Large intestine (tissue), 3 donors: ENCODE measurements around the gene TBC1D19. TPM values are rescaled to one million over a fixed set of nuclear protein-coding genes. Genes with fewer than 3 reads are reported as not detected.

Source experiments
- DNase-seq, 2 donors: peaks; one replicate each; pipeline versions ENCODE4 v3.0.0 to v3.0.0-alpha.2; 2013
- H3K27ac ChIP-seq: one replicate; pipeline ENCODE4 v1.5.1; 2013; ENCODE audit warnings: low read length
- H3K27me3 ChIP-seq: 2 replicates; pipeline ENCODE4 v1.6.1; 2013; ENCODE audit warnings: low read length; ENCODE audit not compliant: control insufficient read depth, insufficient read depth
- H3K36me3 ChIP-seq: 2 replicates; pipeline ENCODE4 v1.6.1; 2013; ENCODE audit warnings: low read length; ENCODE audit not compliant: control insufficient read depth, insufficient read depth
- H3K4me1 ChIP-seq: one replicate; pipeline ENCODE4 v1.6.1; 2013; ENCODE audit warnings: low read length; ENCODE audit not compliant: control insufficient read depth, insufficient read depth
- H3K4me3 ChIP-seq: one replicate; pipeline ENCODE4 v1.5.1; 2013; ENCODE audit warnings: low read length
- H3K9me3 ChIP-seq: one replicate; pipeline ENCODE4 v1.6.1; 2013; ENCODE audit warnings: mild to moderate bottlenecking, low read depth, low read length, moderate library complexity; ENCODE audit not compliant: control insufficient read depth
- WGBS: methylation state at CpG from one replicate; pipeline ENCODE4 v1.1.5; 2013; ENCODE audit warnings: low lambda C conversion rate; ENCODE audit not compliant: insufficient coverage; 5-methylcytosine and 5-hydroxymethylcytosine counted together
- polyA plus RNA-seq: library from polyadenylated mRNA; unstranded; fragments of 120-200 nt; gene quantifications from one replicate; pipeline ENCODE4 v1.2.1, GENCODE V29; 2013

TBC1D19 gene
- polyA plus RNA-seq, 1 donor, result 8.6 TPM

DNA sequence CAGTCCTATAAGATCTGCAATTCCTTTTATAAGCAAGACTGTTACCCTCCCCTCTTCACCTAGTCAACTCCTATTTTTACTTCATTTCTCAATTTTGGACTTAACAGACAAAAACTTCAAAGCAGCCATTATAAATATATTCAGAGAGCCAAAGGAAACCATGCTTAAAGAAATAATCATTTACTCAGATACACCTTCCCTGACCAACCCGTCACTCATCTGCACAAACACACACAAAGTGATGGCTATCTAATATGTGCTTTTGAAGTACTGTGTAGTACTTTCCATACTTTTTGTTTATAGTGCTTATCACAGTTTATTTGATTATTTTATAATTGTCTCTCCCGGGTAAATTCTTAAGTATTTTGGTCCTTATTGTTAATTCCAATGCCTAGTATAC, 117.2 kb downstream of the TBC1D19 start:
- no peak for DNase-seq
- 33% methylated on average over 1 of the region's 2 CpGs for WGBS
- Histone ChIP-seq H3K27me3 (no peaks in the 10 kb centered on the region), H3K36me3 (no peaks in the 10 kb centered on the region), H3K9me3 (no peaks in the 10 kb centered on the region), H3K27ac (no peak overlapping the region), H3K4me3 (no peak overlapping the region), H3K4me1 (no peaks in the 10 kb centered on the region)

DNA sequence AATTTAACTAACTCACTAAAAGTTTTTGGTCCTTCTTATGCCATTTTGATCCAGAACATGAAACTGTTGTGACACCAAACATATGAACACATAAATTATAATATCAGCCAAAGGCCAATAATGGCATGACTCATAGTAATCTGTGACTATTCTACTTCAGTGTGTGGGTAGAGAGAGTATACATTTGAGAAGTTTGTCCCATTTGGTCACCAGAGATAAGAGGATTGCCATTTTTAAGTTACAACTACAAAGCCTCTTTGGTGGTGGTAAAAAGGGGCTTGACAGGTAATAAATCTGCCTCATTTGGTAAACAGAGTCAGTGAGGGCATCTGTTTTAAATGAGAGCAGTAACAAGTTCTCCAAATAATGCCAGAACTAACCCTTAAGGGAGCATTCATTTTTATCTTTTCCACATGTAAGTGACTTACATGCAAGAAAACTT, 117.9 kb downstream of the TBC1D19 start:
- Histone ChIP-seq H3K36me3 (no peaks in the 10 kb centered on the region), H3K9me3 (no peaks in the 10 kb centered on the region), H3K4me1 (no peaks in the 10 kb centered on the region), H3K4me3 (no peak overlapping the region), H3K27ac (no peak overlapping the region), H3K27me3 (no peaks in the 10 kb centered on the region)
- DNase-seq, result no peak

- DNase-seq, result no peak
- Histone ChIP-seq H3K27ac (no peak overlapping the region), H3K4me1 (no peaks in the 10 kb centered on the region), H3K4me3 (no peak overlapping the region), H3K9me3 (no peaks in the 10 kb centered on the region), H3K27me3 (no peaks in the 10 kb centered on the region), H3K36me3 (no peaks in the 10 kb centered on the region)
- WGBS, result 83% methylated on average over 1 of the region's 1 CpG
These were observed 123.5 kb downstream of the TBC1D19 start for GRCh38 chr4:26707342-26707741.

- H3K9me3 ChIP-seq, result no peaks in the 10 kb centered on the region
- H3K4me3 ChIP-seq, result no peak overlapping the region
- no peaks in the 10 kb centered on the region for H3K27me3 ChIP-seq
- WGBS, result 100% methylated on average over 1 of the region's 2 CpGs
- H3K4me1 ChIP-seq, result no peaks in the 10 kb centered on the region
- DNase-seq, result no peak
- no peaks in the 10 kb centered on the region for H3K36me3 ChIP-seq
- H3K27ac ChIP-seq, result no peak overlapping the region
These were observed 125.4 kb downstream of the TBC1D19 start for GRCh38 chr4:26709246-26709645.

- no peaks in the 10 kb centered on the region for H3K4me1 ChIP-seq
- no peaks in the 10 kb centered on the region for H3K27me3 ChIP-seq
- DNase-seq, result no peak
- no peaks in the 10 kb centered on the region for H3K9me3 ChIP-seq
- no CpG with 5 or more reads among the region's 2 CpGs for WGBS
- no peaks in the 10 kb centered on the region for H3K36me3 ChIP-seq
- H3K4me3 ChIP-seq, result no peak overlapping the region
- no peak overlapping the region for H3K27ac ChIP-seq
These were observed 129.8 kb downstream of the TBC1D19 start for GRCh38 chr4:26713563-26714151.

GRCh38 chr4:26715636-26716242, 131.9 kb downstream of the TBC1D19 start:
- WGBS, result 100% methylated on average over 1 of the region's 1 CpG
- H3K27me3 ChIP-seq, result no peaks in the 10 kb centered on the region

DNA sequence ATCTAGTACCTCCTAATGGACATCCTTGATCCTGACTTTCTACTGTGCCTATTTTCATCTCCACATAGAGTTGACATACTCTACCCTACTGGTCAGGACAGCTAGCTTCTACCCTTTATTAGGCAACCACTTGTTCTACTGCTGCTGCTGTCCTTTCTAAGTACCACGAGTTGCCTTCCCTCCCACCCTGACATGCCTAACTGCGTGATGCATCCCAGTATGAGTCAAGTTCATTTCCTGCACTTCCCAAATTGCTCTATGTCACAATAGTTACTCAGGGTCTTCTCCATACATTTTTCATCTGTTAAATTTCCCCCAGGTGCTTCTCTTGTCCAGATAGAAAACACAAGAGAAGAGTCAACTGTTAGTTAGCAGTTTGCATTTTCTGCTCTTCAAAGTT, 133.4 kb downstream of the TBC1D19 start:
- Histone ChIP-seq H3K27me3 (no peaks in the 10 kb centered on the region), H3K27ac (no peak overlapping the region), H3K4me3 (no peak overlapping the region), H3K9me3 (no peaks in the 10 kb centered on the region), H3K36me3 (no peaks in the 10 kb centered on the region), H3K4me1 (no peaks in the 10 kb centered on the region)
- WGBS, result no CpG with 5 or more reads among the region's 2 CpGs
- peak in 1 of 2 donors; percentile 11 for DNase-seq

More at GRCh38 chr4:26715636-26716242, 131.9 kb downstream of the TBC1D19 start:
- Histone ChIP-seq H3K4me1 (no peaks in the 10 kb centered on the region), H3K9me3 (no peaks in the 10 kb centered on the region), H3K4me3 (no peak overlapping the region), H3K36me3 (no peaks in the 10 kb centered on the region), H3K27ac (no peak overlapping the region)
- DNase-seq, result no peak

DNA sequence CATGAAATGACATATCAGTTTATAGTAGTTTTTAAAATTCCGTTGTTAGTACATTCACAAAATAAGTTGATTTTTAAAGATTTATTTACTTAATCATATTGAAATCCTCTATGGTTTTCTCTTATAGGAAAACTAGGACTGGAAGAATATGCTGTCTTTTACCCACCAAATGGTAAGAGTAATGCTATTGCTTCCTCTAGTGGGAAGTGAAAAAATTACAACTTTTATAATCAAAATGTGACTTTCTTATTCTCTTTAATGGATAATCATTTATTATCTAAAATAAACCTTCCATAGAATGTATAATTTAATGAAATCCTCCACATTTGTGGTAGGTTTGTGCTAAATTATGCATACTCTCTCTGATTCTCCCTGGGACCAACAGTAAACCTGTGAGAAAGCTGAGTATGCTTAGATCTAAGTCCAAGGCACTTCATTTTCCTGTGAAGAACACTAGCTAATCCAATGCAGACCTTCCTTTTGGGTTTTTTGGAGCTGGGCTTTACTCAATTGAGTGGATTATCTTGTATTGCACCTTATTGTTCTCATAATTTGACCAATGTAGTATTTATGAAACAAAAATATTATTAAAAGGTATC, 136.2 kb downstream of the TBC1D19 start:
- H3K36me3 ChIP-seq, result no peaks in the 10 kb centered on the region
- no peak overlapping the region for H3K27ac ChIP-seq
- WGBS, result 50% methylated on average over 1 of the region's 1 CpG
- H3K9me3 ChIP-seq, result no peaks in the 10 kb centered on the region
- H3K4me3 ChIP-seq, result no peak overlapping the region
- DNase-seq, result no peak
- no peaks in the 10 kb centered on the region for H3K27me3 ChIP-seq
- no peaks in the 10 kb centered on the region for H3K4me1 ChIP-seq

DNA sequence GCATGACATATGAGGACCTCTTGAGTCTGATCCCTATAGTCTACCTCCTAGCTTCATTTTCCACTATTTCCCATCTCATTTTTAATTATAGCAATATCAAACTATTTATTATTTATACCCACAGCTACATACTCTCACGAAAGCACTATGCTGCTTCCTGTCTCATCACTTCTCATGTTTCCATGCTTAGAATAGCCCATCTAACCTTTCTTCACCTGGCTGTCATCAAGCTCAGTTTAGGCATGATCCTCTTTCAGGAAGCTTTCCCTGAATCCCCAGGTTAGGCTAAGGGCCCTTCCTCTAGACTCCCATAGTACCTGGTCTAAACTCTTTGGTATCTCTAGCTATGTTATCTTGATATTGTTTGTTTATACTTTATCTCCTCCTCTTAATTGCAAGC, 137.8 kb downstream of the TBC1D19 start:
- DNase-seq, result no peak
- 100% methylated on average over 1 of the region's 1 CpG for WGBS
- no peaks in the 10 kb centered on the region for H3K9me3 ChIP-seq

DNA sequence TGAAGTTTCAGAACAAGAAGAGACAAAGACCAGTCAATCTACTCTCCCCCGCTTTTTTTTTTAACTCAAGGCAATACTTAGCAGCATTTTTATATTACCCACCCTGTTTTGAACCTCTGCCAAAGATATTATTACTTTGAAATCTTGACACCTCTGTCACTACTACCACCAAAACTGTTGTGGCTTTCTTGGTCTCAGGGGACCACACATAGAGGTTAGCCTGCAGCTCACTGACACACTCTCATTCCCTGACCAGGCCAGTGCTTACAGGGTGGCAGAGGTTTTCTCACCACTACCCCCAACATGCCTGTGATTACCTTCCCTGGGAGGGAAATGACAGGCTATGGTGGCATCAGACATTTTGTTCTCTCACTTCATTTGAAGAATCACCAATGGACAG, 139.3 kb downstream of the TBC1D19 start:
- no peak for DNase-seq
- 100% methylated on average over 1 of the region's 1 CpG for WGBS
- H3K4me1 ChIP-seq, result no peaks in the 10 kb centered on the region

More for the DNA sequence above, 137.8 kb downstream of the TBC1D19 start:
- Histone ChIP-seq H3K4me1 (no peaks in the 10 kb centered on the region), H3K4me3 (no peak overlapping the region), H3K36me3 (no peaks in the 10 kb centered on the region), H3K27ac (no peak overlapping the region), H3K27me3 (no peaks in the 10 kb centered on the region)

DNA sequence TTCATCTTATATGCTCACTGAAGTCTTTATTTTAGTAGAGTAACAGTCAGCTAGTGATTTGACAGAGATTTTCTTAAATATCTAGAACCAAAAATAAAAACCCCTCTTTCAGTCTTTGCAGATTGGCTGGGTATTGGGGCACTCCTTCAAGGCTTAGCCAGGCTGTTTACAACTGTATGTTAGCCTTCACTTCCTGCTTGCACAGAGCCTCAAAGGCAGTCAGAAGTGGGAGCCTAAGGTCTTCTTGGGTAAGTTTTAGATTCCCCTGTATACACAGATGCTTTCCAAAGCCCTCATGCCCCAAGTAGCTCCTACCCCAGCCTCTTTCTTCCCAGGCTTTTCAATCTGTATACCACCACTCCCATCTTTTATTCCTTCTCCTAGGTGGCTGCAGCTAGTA, 140.7 kb downstream of the TBC1D19 start:
- Histone ChIP-seq H3K9me3 (no peaks in the 10 kb centered on the region), H3K4me1 (no peaks in the 10 kb centered on the region), H3K4me3 (no peak overlapping the region), H3K27me3 (no peaks in the 10 kb centered on the region), H3K27ac (no peak overlapping the region), H3K36me3 (no peaks in the 10 kb centered on the region)
- no peak for DNase-seq

More for the DNA sequence above, 139.3 kb downstream of the TBC1D19 start:
- Histone ChIP-seq H3K27me3 (no peaks in the 10 kb centered on the region), H3K4me3 (no peak overlapping the region), H3K9me3 (no peaks in the 10 kb centered on the region), H3K36me3 (no peaks in the 10 kb centered on the region), H3K27ac (no peak overlapping the region)
